Suppressor macrophage treated with lipopolysaccharide for 4 hours (primary cell): Measurements from ENCODE around the gene CYP4B1.
"Not testable (repeated sequence)": the region's sequence is repeated elsewhere in the genome, so short reads cannot be mapped to it uniquely, and the experiment has no call there.

Source experiments
- DNase-seq: peaks from one replicate; pipeline ENCODE4 v3.0.0-alpha.2; 2020

The CYP4B1 gene

GRCh38 chr1:46798810-46799209 lies at the start of gene CYP4B1:
Gene CYP4B1 (plus strand): TSS chr1:46799046. CDS start chr1:46799082, 36 bp downstream.
- DNase-seq, result no peak

- no peak for DNase-seq
These were observed 49.4 kb upstream of the CYP4B1 start for GRCh38 chr1:46749404-46749803.

GRCh38 chr1:46749921-46750404 lies 48.9 kb upstream of the CYP4B1 start:
- DNase-seq, result no peak

- no peak for DNase-seq
These were observed 44.9 kb upstream of the CYP4B1 start for GRCh38 chr1:46753985-46754384.

GRCh38 chr1:46754707-46755106 lies 44.1 kb upstream of the CYP4B1 start:
- DNase-seq, result not testable (repeated sequence)

DNA sequence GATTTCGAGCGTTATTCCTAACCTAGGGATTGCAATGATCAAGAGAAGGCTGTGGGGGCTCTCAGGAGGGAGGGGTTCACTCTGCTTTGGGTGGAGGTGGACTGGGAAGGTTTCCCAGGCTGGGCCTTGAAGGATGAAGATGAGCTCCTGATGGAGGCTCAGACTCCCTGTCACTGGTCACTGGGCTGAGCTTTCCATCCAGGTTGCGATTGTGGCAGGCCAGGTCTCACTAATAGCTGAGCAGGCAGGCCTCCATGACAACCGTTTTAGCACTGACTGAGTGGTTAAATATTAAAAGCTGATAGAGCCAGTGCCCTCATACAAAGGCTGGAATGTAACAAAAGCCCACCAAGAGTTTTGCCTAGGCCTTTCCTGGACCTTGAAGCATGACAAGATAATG lies 43.7 kb upstream of the CYP4B1 start:
- DNase-seq, result no peak

- DNase-seq, result no peak
These were observed 41.4 kb upstream of the CYP4B1 start for GRCh38 chr1:46757247-46757955.

GRCh38 chr1:46757956-46758528 lies 40.8 kb upstream of the CYP4B1 start:
- DNase-seq, result no peak

- no peak for DNase-seq
These were observed 38.2 kb upstream of the CYP4B1 start for GRCh38 chr1:46760558-46761166.

DNA sequence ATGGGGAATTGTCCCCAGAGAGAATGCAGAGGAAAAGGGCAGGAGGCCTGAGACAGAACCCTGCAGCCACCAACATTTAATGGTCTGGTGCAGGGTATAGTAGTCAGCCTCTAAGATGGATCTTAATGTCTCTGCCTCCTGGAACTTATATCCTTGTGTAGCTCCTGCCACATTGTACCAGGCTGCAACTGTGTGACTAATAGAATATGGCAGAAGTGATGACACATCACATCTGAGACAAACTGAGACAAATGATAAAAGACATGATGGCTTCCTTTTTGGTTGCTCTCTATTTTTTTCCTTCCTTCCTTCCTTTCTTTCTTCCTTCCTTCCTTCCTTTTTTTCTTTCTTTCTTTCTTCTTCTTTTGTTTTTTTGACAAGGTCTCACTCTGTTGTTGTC lies 37.1 kb upstream of the CYP4B1 start:
- no peak for DNase-seq

DNA sequence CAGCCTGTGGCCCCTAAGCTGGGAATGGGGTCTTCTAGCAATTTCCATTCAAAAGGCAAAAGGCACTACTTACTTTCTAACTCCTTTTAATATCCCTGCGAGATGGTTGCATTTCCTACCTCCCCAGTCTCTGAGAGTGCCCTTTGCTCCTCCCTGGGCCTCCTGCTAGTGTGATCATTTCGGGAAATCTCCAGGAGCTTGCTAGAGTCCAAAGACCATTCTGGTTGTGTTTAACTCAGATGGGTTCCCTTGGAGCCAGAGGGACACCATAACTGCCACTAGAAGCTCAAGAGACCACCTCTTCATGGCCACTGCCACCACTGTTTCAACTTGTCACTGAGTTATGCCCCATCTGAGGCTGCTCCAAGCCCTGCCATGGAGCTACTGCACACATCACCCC lies 34.4 kb upstream of the CYP4B1 start:
- DNase-seq, result no peak

GRCh38 chr1:46767649-46768282 lies 31.1 kb upstream of the CYP4B1 start:
- DNase-seq, result no peak

GRCh38 chr1:46768445-46768844 lies 30.4 kb upstream of the CYP4B1 start:
- no peak for DNase-seq

DNA sequence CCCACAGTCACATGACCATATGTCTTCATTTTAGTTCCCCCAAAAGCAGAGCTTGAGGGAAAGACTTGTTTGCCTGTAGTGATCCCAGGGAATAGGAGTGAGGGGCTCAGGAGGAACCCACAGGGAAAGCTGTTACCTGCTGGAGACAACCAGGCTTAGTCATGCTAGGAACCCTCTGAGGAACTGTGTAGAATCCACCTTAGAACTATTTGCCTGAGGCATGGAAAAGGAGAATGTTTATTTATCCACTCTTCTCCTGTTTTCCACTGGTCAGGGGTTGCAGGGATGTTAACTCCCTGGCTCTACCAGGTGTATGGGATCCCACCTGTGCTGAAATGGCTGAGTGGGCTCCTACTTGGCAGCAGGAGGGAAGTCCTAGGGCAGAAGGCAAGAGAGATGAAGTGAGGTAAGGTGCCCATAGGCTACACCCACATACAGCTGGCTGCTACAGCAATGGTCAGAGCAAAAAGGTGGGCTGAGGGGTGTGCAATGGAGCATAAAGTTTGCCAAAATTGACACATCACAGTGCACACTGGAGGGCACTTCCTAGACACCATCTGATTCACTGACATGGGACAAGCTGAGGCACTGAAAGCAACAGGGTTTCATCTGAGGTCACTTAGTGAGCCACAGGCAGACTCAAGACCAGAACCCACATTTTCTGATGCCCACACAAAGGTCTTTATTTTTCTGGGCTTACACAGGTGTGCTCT lies 29.7 kb upstream of the CYP4B1 start:
- no peak for DNase-seq

- no peak for DNase-seq
These were observed 28.3 kb upstream of the CYP4B1 start for GRCh38 chr1:46770541-46770940.

DNA sequence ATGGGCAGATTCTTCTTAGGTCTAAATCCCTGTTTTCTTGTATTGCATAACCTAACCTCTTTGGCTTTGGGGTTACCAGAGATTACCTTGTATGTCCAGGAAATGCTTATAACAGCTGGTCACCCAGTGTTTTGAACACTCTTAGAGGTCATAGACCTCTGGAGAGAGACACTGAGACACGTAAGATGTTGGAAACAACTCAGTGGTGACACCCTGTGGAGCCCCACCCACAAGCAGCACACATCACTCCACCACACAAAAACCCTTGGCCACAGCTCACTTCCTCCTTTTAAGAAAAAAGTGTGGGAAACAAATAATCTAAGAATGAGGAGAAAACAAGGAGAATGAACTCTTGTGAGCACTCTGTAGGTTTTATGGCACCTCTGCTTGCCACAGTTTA lies 26.3 kb upstream of the CYP4B1 start:
- peak; percentile 5 for DNase-seq

DNA sequence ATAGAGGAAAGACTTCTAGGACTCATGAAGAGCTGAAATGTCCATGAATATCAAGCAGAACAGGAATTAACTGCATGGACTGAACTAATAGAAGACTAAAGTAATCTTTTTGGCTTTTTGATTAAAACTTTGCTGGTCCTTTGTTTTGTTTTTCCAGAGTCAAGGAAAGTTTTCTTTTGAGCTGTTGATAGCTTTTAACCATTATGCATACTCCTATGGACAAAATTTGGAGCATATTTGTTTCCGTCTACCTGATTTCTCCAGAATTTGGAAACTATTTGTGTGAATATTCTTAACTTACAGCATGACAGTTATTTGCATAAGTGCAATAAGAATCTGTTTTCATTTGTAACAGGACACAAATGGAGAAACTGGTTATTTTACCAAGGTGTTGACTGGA lies 24.5 kb upstream of the CYP4B1 start:
- no peak for DNase-seq

GRCh38 chr1:46778456-46778855 lies 20.4 kb upstream of the CYP4B1 start:
- DNase-seq, result not testable (repeated sequence)

DNA sequence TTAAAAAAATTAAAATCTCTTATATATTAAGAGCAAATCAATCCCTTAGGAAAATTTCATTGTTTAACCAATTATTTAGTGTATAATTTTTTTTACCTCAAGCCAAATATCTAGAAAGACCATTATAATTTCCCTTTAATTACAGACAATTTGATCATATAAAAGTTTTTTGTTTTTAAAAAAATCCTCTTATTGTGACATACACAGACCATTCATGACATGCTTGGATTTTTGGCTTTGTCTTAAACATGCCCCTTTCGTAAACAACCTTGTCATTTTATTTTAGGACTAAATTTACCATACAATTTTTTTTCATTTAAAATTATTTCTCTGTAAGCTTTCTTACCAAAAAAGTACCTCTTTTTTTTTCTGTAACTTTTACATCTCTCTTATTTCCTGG lies 14.2 kb upstream of the CYP4B1 start:
- no peak for DNase-seq

GRCh38 chr1:46788634-46789033 lies 10.2 kb upstream of the CYP4B1 start:
- DNase-seq, result not testable (repeated sequence)

- no peak for DNase-seq
These were observed 8.3 kb upstream of the CYP4B1 start for GRCh38 chr1:46790446-46791101.

- DNase-seq, result no peak
These were observed 5.7 kb upstream of the CYP4B1 start for GRCh38 chr1:46793126-46793525.
